Endodermal cell (in vitro differentiated cells): ENCODE data around the gene ZNF548. TPM values are rescaled to one million over a fixed set of nuclear protein-coding genes. Genes with fewer than 3 reads are reported as not detected.

Experiments
- DNase-seq: peaks from one replicate; pipeline ENCODE4 v3.0.0-alpha.2; 2017
- H3K27ac ChIP-seq: 2 replicates; pipeline ENCODE4 v1.5.1; 2013; ENCODE audit warnings: mild to moderate bottlenecking, low read depth, low read length, moderate library complexity
- H3K27me3 ChIP-seq: 2 replicates; pipeline ENCODE4 v1.6.1; 2013; ENCODE audit warnings: mild to moderate bottlenecking, low read length, moderate library complexity; ENCODE audit not compliant: insufficient read depth, control insufficient read depth, poor library complexity, severe bottlenecking
- H3K36me3 ChIP-seq: 2 replicates; pipeline ENCODE4 v1.7.0; 2013; ENCODE audit warnings: mild to moderate bottlenecking, low read length, moderate library complexity; ENCODE audit not compliant: control insufficient read depth, insufficient read depth
- H3K4me1 ChIP-seq: one replicate; pipeline ENCODE4 v1.7.0; 2013; ENCODE audit warnings: low read length; ENCODE audit not compliant: control insufficient read depth, insufficient read depth
- H3K4me3 ChIP-seq: 2 replicates; pipeline ENCODE4 v1.5.1; 2013; ENCODE audit warnings: mild to moderate bottlenecking, low read length, moderate library complexity
- H3K9ac ChIP-seq: 2 replicates; pipeline ENCODE4 v1.6.1; 2013; ENCODE audit warnings: mild to moderate bottlenecking, low read length, moderate library complexity; ENCODE audit not compliant: poor library complexity, severe bottlenecking; ENCODE audit errors: extremely low read depth
- H3K9me3 ChIP-seq: 2 replicates; pipeline ENCODE4 v1.6.1; 2013; ENCODE audit warnings: mild to moderate bottlenecking, low read length, moderate library complexity; ENCODE audit not compliant: control insufficient read depth
- H3K27ac Mint-ChIP-seq: 2 replicates; pipeline ENCODE4 v1.8.0; 2020; ENCODE audit warnings: mixed read lengths
- H3K27me3 Mint-ChIP-seq: 2 replicates; pipeline ENCODE4 v1.8.0; 2021; ENCODE audit warnings: mild to moderate bottlenecking, mixed read lengths; ENCODE audit not compliant: insufficient read depth
- H3K36me3 Mint-ChIP-seq: 2 replicates; pipeline ENCODE4 v1.8.0; 2020; ENCODE audit warnings: low read depth, mixed read lengths
- H3K4me1 Mint-ChIP-seq: 2 replicates; pipeline ENCODE4 v1.8.0; 2020; ENCODE audit warnings: mixed read lengths
- H3K4me3 Mint-ChIP-seq: 2 replicates; pipeline ENCODE4 v1.8.0; 2020; ENCODE audit warnings: mild to moderate bottlenecking, moderate library complexity, mixed read lengths
- H3K9me3 Mint-ChIP-seq: 2 replicates; pipeline ENCODE4 v1.8.0; 2020; ENCODE audit warnings: mild to moderate bottlenecking, mixed read lengths
- CTCF ChIP-seq: fragments of 200-600 bp; sonication (generic); conservative IDR thresholded peaks from 2 replicates; pipeline ENCODE4 v1.5.0; 2021; ENCODE audit warnings: antibody characterized with exemption, mild to moderate bottlenecking
- WGBS, 2 experiments: methylation state at CpG; one replicate each; pipeline versions ENCODE4 v1.1.5 to v1.1.7; 2013; ENCODE audit warnings: missing lambda C conversion rate in 2 of 2, mixed read lengths in 1 of 2; ENCODE audit not compliant: insufficient coverage in 1 of 2, insufficient read length in 1 of 2; 5-methylcytosine and 5-hydroxymethylcytosine counted together
- total RNA-seq, 2 donors: library from RNA; stranded (reverse); fragmentation: NEBNext Ultra II Directional in 1 of 2; extraction: Animal tissue kit (Norgen Biotek cat#: 25700) in 1 of 2; gene quantifications; 2 replicates in 1 of 2; 3 replicates in 1 of 2; pipeline ENCODE4 v1.2.1, GENCODE V29; 2021

The ZNF548 gene
- total RNA-seq, 2 donors from 2014 or later: 15.2 to 15.5 TPM

DNA sequence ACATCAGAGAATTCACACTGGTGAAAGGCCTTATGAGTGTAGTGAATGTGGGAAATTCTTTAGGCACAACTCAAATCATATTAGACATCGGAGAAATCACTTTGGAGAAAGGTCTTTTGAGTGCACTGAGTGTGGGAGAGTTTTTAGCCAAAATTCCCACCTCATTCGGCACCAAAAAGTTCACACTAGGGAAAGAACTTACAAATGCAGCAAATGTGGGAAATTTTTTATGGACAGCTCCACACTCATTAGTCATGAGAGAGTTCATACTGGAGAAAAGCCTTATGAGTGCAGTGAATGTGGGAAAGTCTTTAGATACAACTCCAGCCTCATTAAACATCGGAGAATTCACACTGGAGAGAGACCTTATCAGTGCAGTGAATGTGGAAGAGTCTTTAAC lies 31.4 kb downstream of the ZNF548 start:
- H3K27me3 Mint-ChIP-seq: no peaks in the 10 kb centered on the region
- DNase-seq: no peak
- Histone ChIP-seq H3K9me3 (no peaks in the 10 kb centered on the region), H3K27ac (no peak overlapping the region), H3K27me3 (no peaks in the 10 kb centered on the region), H3K4me1 (no peaks in the 10 kb centered on the region), H3K36me3 (peaks cover 33% of the 10 kb centered on the region), H3K9ac (no peak overlapping the region), H3K4me3 (no peak overlapping the region)
- no peaks in the 10 kb centered on the region for H3K4me1 Mint-ChIP-seq
- H3K36me3 Mint-ChIP-seq: peaks cover 56% of the 10 kb centered on the region
- peaks cover 26% of the 10 kb centered on the region for H3K9me3 Mint-ChIP-seq
- H3K4me3 Mint-ChIP-seq: no peak overlapping the region
- no peak overlapping the region for H3K27ac Mint-ChIP-seq
- WGBS, 2 experiments: 91% methylated on average over 2 of the region's 3 CpGs; no CpG with 5 or more reads in 1 of the 2 experiments
- TF ChIP-seq CTCF: no peak

DNA sequence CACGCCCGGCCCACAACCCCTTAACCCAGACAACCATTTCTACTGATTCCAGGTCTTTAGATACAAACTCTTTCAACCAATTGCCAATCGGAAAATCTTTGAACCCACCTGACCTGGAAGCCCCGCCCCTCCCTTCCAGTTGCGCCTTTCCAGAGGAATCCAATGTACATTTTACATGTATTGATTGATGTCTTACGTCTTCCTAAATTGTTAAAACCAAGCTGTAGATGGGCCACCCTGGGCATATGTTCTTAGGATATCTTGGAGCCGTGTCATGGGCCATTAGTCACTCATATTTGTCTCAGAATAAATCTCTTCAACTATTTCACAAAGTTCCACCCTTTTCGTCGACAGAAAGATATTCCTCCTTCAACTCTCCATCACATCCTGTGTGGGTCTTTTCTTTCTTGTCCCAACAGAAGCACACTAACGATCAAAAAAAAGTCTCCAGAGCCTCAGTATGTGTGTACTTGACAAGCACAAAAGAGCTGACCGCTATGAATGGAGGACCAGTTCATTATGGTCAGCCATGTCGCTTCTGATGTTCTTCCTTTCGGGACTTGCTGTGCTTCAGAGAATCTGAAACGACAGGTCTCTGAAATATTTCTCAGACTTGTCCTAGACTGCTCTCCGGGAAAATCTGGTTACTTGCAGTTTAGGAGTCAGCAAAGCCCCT lies 44.9 kb downstream of the ZNF548 start:
- Histone ChIP-seq H3K9me3 (no peaks in the 10 kb centered on the region), H3K27ac (peak overlapping the region; percentile 59), H3K27me3 (no peaks in the 10 kb centered on the region), H3K36me3 (peaks cover 18% of the 10 kb centered on the region), H3K4me3 (peak overlapping the region; percentile 92), H3K4me1 (no peaks in the 10 kb centered on the region), H3K9ac (peak overlapping the region; percentile 47)
- H3K27ac Mint-ChIP-seq: peak overlapping the region; percentile 98
- TF ChIP-seq CTCF: no peak
- H3K36me3 Mint-ChIP-seq: peaks cover 11% of the 10 kb centered on the region
- peak; percentile 59 for DNase-seq
- WGBS, 2 experiments: 40 to 44% methylated on average over 11 to 15 of the region's 15 CpGs
- H3K9me3 Mint-ChIP-seq: peaks cover 8% of the 10 kb centered on the region
- H3K4me3 Mint-ChIP-seq: peak overlapping the region; percentile 90
- H3K27me3 Mint-ChIP-seq: no peaks in the 10 kb centered on the region
- H3K4me1 Mint-ChIP-seq: peaks cover 14% of the 10 kb centered on the region

GRCh38 chr19:57435062-57435978 lies 45.7 kb downstream of the ZNF548 start, which contains the start of gene ZNF749:
ZNF749 (plus strand) TSS chr19:57435325; CDS start chr19:57435579, 254 bp downstream.
- WGBS, 2 experiments: 0% methylated on average over 39 to 59 of the region's 61 CpGs
- H3K9ac ChIP-seq: peak within 1 kb of the TSS; percentile 47
- Mint-ChIP-seq H3K36me3 (peaks cover 18% of the 10 kb centered on the region), H3K27me3 (no peaks in the 10 kb centered on the region), H3K9me3 (peaks cover 8% of the 10 kb centered on the region), H3K4me3 (peak within 1 kb of the TSS; percentile 90), H3K27ac (peak within 1 kb of the TSS; percentile 98), H3K4me1 (peaks cover 20% of the 10 kb centered on the region)
- H3K9me3 ChIP-seq: no peaks in the 10 kb centered on the region
- H3K4me1 ChIP-seq: no peaks in the 10 kb centered on the region
- no peaks in the 10 kb centered on the region for H3K27me3 ChIP-seq
- H3K36me3 ChIP-seq: peaks cover 18% of the 10 kb centered on the region
- peak within 1 kb of the TSS; percentile 59 for H3K27ac ChIP-seq
- peak within 1 kb of the TSS; percentile 92 for H3K4me3 ChIP-seq
- no peak for TF ChIP-seq CTCF
- peak; percentile 99 for DNase-seq
